Measurements from ENCODE around the gene LRRC46.

- TF ChIP-seq, protein P1, sequence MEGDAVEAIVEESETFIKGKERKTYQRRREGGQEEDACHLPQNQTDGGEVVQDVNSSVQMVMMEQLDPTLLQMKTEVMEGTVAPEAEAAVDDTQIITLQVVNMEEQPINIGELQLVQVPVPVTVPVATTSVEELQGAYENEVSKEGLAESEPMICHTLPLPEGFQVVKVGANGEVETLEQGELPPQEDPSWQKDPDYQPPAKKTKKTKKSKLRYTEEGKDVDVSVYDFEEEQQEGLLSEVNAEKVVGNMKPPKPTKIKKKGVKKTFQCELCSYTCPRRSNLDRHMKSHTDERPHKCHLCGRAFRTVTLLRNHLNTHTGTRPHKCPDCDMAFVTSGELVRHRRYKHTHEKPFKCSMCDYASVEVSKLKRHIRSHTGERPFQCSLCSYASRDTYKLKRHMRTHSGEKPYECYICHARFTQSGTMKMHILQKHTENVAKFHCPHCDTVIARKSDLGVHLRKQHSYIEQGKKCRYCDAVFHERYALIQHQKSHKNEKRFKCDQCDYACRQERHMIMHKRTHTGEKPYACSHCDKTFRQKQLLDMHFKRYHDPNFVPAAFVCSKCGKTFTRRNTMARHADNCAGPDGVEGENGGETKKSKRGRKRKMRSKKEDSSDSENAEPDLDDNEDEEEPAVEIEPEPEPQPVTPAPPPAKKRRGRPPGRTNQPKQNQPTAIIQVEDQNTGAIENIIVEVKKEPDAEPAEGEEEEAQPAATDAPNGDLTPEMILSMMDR (conservative IDR thresholded peaks at IDR 0.05 in 1 of 2, IDR thresholded peaks at IDR 0.05 in 1 of 2; ENCODE audit: extremely low read depth in 1 of 2, insufficient read depth in 1 of 2, low read depth in 1 of 2, low read length in 2 of 2): no peak
- TF ChIP-seq EZH2 (IDR thresholded peaks at IDR 0.05; ENCODE audit: borderline replicate concordance, low read length): no peak
Observed at GRCh38 chr17:47815106-47815918, 16.2 kb upstream of the LRRC46 start.

All from mammary epithelial cell (primary cell).